BJ (cell line): ENCODE measurements around the gene EPM2A. TPM values are rescaled to one million over a fixed set of nuclear protein-coding genes. Genes with fewer than 3 reads are reported as not detected.

Source experiments
- CTCF ChIA-PET: fragments of 350-600 bp; formaldehyde crosslinking; extraction: SDS; loops from one replicate; lab custom pipeline; 2021; ENCODE audit warnings: antibody characterized with exemption, inconsistent platforms; lab: Yijun Ruan, JAX
- POLR2A ChIA-PET: fragments of 300-600 bp; sonication (Branson Sonifier 250); formaldehyde crosslinking; extraction: SDS; loops from one replicate; lab custom pipeline; 2021; ENCODE audit warnings: antibody characterized with exemption; lab: Charles Lee
- DNase-seq: peaks from one replicate; pipeline ENCODE4 v3.0.0-alpha.2; 2011; ENCODE audit warnings: low read depth
- H3K27me3 ChIP-seq: 2 replicates; pipeline ENCODE4 v1.6.0; 2011; ENCODE audit warnings: low read length; ENCODE audit not compliant: control insufficient read depth, insufficient read depth
- H3K36me3 ChIP-seq: 2 replicates; pipeline ENCODE4 v1.5.1; 2011; ENCODE audit warnings: low read length; ENCODE audit not compliant: control insufficient read depth, insufficient read depth
- H3K4me3 ChIP-seq: 2 replicates; pipeline ENCODE4 v1.5.1; 2011; ENCODE audit warnings: low read depth, mild to moderate bottlenecking, control low read depth, low read length
- polyA plus RNA-seq: library from polyadenylated mRNA; depleted of rRNA; stranded (reverse); fragments of >200 nt; gene quantifications from 2 replicates; pipeline ENCODE4 v1.2.3, GENCODE V29; 2011
- TF ChIP-seq, protein P1 (sequence below): IDR thresholded peaks from 2 replicates; pipeline ENCODE4 v1.5.1; 2011; ENCODE audit warnings: low read depth, mild to moderate bottlenecking, control low read depth, inconsistent platforms, low read length, moderate library complexity; ENCODE audit not compliant: insufficient read depth

EPM2A gene
- polyA plus RNA-seq, 1 experiment = 6.5 TPM

DNA sequence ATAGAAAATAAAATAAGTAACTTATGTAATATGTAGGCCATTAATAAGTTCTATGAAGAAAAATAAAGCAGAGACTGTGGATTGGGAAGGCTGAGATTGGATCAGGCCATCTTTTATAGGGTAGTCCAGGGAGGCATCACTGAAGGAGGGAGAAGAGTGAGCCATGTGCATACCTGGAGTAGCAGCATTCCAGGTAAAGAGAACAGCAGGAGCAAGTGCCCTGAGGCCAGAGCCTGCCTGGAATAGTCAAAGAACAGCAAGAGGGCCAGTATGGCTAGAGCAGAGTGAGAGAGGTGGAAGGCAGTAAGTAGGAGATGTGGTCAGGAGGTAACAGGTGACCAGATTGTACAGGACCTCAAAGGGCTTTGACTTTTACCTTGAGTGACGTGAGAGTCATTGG lies 112.1 kb downstream of the EPM2A start:
- Histone ChIP-seq H3K36me3 (no peaks in the 10 kb centered on the region), H3K4me3 (no peak overlapping the region), H3K27me3 (no peaks in the 10 kb centered on the region)
- no peak for DNase-seq
- TF ChIP-seq, protein P1, sequence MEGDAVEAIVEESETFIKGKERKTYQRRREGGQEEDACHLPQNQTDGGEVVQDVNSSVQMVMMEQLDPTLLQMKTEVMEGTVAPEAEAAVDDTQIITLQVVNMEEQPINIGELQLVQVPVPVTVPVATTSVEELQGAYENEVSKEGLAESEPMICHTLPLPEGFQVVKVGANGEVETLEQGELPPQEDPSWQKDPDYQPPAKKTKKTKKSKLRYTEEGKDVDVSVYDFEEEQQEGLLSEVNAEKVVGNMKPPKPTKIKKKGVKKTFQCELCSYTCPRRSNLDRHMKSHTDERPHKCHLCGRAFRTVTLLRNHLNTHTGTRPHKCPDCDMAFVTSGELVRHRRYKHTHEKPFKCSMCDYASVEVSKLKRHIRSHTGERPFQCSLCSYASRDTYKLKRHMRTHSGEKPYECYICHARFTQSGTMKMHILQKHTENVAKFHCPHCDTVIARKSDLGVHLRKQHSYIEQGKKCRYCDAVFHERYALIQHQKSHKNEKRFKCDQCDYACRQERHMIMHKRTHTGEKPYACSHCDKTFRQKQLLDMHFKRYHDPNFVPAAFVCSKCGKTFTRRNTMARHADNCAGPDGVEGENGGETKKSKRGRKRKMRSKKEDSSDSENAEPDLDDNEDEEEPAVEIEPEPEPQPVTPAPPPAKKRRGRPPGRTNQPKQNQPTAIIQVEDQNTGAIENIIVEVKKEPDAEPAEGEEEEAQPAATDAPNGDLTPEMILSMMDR = no peak
- CTCF ChIA-PET = interaction anchor here (0.6 kb wide), 1 partner anchor 408 kb away, joined by 3 read pairs; no protein-coding TSS in a partner anchor
- POLR2A ChIA-PET = no interaction called here

DNA sequence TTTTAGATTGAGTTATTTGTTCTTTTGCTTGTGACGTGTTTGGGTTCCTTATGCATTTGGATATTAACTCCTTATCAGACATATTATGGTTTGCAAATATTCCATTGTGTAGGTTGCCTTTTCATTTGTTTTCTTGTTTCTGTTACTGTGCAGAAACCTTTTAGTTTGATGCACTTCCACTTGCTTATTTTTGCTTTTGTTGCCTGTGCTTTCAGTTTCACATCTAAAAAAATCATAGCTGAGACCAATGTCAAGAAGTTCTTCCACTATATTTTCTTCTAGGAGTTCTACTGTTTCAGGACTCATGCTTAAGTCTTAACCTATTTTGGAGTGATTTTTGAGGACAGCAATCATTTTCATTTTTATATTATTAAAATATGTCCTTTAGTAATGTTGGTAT lies 113.5 kb downstream of the EPM2A start:
- CTCF ChIA-PET = no interaction called here
- Histone ChIP-seq H3K4me3 (no peak overlapping the region), H3K27me3 (no peaks in the 10 kb centered on the region), H3K36me3 (no peaks in the 10 kb centered on the region)
- no peak for DNase-seq
- TF ChIP-seq, protein P1 = no peak
- POLR2A ChIA-PET = no interaction called here

DNA sequence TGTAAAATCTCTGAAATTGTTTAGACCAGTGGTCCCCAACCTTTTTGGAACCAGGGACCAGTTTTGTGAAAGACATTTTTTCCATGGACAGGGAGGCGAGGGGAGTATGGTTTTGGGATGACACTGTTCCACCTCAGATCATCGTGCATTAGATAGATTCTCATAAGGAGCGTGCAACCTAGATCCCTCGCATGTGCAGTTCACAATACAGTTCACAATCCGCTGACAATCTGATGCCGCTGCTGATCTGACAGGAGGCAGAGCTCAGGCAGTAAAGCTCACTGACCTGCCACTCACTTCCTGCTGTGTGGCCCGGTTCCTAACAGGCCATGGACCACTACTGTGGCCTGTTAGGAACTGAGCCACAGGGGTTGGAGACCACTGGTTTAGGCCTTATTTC lies 115.2 kb downstream of the EPM2A start:
- no peaks in the 10 kb centered on the region for H3K27me3 ChIP-seq
- DNase-seq = no peak
- TF ChIP-seq, protein P1 = no peak
- CTCF ChIA-PET = no interaction called here
- POLR2A ChIA-PET = no interaction called here
- no peaks in the 10 kb centered on the region for H3K36me3 ChIP-seq
- no peak overlapping the region for H3K4me3 ChIP-seq

- Histone ChIP-seq H3K4me3 (no peak overlapping the region), H3K27me3 (no peaks in the 10 kb centered on the region), H3K36me3 (no peaks in the 10 kb centered on the region)
- TF ChIP-seq, protein P1 = no peak
- ChIA-PET POLR2A (no interaction called here), CTCF (no interaction called here)
- DNase-seq = no peak
These were observed 125.8 kb downstream of the EPM2A start for GRCh38 chr6:145609521-145609920.

DNA sequence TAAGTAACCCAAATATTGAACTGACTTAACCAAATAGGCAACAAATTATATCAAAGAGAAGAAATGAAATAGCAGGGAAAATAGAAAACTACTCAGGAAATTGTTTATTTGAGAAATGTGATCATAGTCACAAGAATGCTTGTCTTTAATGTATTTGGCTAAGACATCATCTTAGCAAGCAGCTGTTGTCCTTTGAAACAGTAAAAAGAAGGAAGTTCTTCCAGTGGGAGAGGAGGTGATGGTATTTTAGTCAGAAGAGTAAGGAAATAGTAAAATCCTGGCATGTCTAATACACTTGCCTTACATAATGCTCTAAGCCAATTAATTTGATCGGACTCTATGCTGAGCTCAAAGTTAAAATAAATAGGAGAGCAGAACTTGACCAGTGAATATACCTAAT lies 126.5 kb downstream of the EPM2A start:
- no peak for DNase-seq
- TF ChIP-seq, protein P1 = no peak
- Histone ChIP-seq H3K36me3 (no peaks in the 10 kb centered on the region), H3K4me3 (no peak overlapping the region), H3K27me3 (no peaks in the 10 kb centered on the region)
- ChIA-PET POLR2A (no interaction called here), CTCF (no interaction called here)
